Left ventricle myocardium inferior (tissue), 1 donor: Measurements from ENCODE around the gene EEF1A2. TPM values are rescaled to one million over a fixed set of nuclear protein-coding genes. Genes with fewer than 3 reads are reported as not detected.

Experiments
- DNase-seq: peaks from one replicate; pipeline ENCODE4 v3.0.0-alpha.2; 2020
- H3K27ac ChIP-seq: fragments of 200-600 bp; replicated peaks from 2 replicates; pipeline ENCODE4 v1.8.0; 2021
- H3K27me3 ChIP-seq: fragments of 200-600 bp; 2 replicates; pipeline ENCODE4 v1.8.0; 2021; ENCODE audit warnings: low read depth
- H3K36me3 ChIP-seq: fragments of 200-600 bp; 2 replicates; pipeline ENCODE4 v1.8.0; 2021
- H3K4me1 ChIP-seq: fragments of 200-600 bp; 2 replicates; pipeline ENCODE4 v1.8.0; 2021
- H3K4me3 ChIP-seq: fragments of 200-600 bp; 2 replicates; pipeline ENCODE4 v1.8.0; 2021; ENCODE audit warnings: mild to moderate bottlenecking, moderate library complexity
- H3K9me3 ChIP-seq: fragments of 200-600 bp; replicated peaks from 2 replicates; pipeline ENCODE4 v1.8.0; 2021
- CTCF ChIP-seq: fragments of 200-600 bp; IDR thresholded peaks from 2 replicates; pipeline ENCODE4 v1.8.0; 2021; ENCODE audit warnings: antibody characterized with exemption, mild to moderate bottlenecking, borderline replicate concordance
- intact Hi-C: fragments of 100-400 bp; cut with micrococcal nuclease; formaldehyde crosslinking; loops from one replicate; pipeline ENCODE4 v1.11.0; 2022
- total RNA-seq: library from RNA; stranded (reverse); fragmentation: NEBNext Ultra II Directional; extraction: Animal tissue kit (Norgen Biotek cat#: 25700); gene quantifications from one replicate; pipeline ENCODE4 v1.2.1, GENCODE V29; 2021
- donor health status: DM: no; HTN: yes; CAD: no; lungs with severe emphysema.

The EEF1A2 gene
- total RNA-seq, 1 donor from 2014 or later, result 1,286 TPM

- Histone ChIP-seq H3K4me3 (no peak overlapping the region), H3K27me3 (peaks cover 24% of the 10 kb centered on the region), H3K36me3 (no peaks in the 10 kb centered on the region), H3K27ac (no peak overlapping the region), H3K9me3 (no peaks in the 10 kb centered on the region), H3K4me1 (no peaks in the 10 kb centered on the region)
- peak; percentile 65 for TF ChIP-seq CTCF
- intact Hi-C loops, result no loop called here
- peak; percentile 69 for DNase-seq
Observed at GRCh38 chr20:63442100-63442493, 56.8 kb downstream of the EEF1A2 start.

GRCh38 chr20:63441136-63442099, 57.5 kb downstream of the EEF1A2 start:
- no peaks in the 10 kb centered on the region for H3K4me1 ChIP-seq
- no peak for DNase-seq
- TF ChIP-seq CTCF, result no peak
- H3K9me3 ChIP-seq, result no peaks in the 10 kb centered on the region
- H3K4me3 ChIP-seq, result no peak overlapping the region
- intact Hi-C loops, result no loop called here
- H3K27ac ChIP-seq, result no peak overlapping the region
- no peaks in the 10 kb centered on the region for H3K36me3 ChIP-seq
- H3K27me3 ChIP-seq, result peaks cover 17% of the 10 kb centered on the region

GRCh38 chr20:63440366-63440955, 58.4 kb downstream of the EEF1A2 start:
- intact Hi-C loops, result no loop called here
- DNase-seq, result no peak
- Histone ChIP-seq H3K4me1 (peaks cover 2% of the 10 kb centered on the region), H3K4me3 (no peak overlapping the region), H3K36me3 (no peaks in the 10 kb centered on the region), H3K27me3 (peaks cover 13% of the 10 kb centered on the region), H3K9me3 (no peaks in the 10 kb centered on the region), H3K27ac (no peak overlapping the region)
- TF ChIP-seq CTCF, result no peak

- H3K9me3 ChIP-seq, result no peaks in the 10 kb centered on the region
- intact Hi-C loops, result no loop called here
- peaks cover 13% of the 10 kb centered on the region for H3K27me3 ChIP-seq
- TF ChIP-seq CTCF, result no peak
- H3K27ac ChIP-seq, result no peak overlapping the region
- no peak for DNase-seq
- H3K4me1 ChIP-seq, result peaks cover 8% of the 10 kb centered on the region
- H3K4me3 ChIP-seq, result no peak overlapping the region
- no peaks in the 10 kb centered on the region for H3K36me3 ChIP-seq
Observed at GRCh38 chr20:63439866-63440265, 59.0 kb downstream of the EEF1A2 start.

GRCh38 chr20:63438121-63438520, 60.8 kb downstream of the EEF1A2 start:
- no peak for DNase-seq
- peaks cover 13% of the 10 kb centered on the region for H3K27me3 ChIP-seq
- no peak overlapping the region for H3K27ac ChIP-seq
- TF ChIP-seq CTCF, result no peak
- H3K4me1 ChIP-seq, result peaks cover 12% of the 10 kb centered on the region
- no peaks in the 10 kb centered on the region for H3K36me3 ChIP-seq
- no peak overlapping the region for H3K4me3 ChIP-seq
- intact Hi-C loops, result no loop called here
- no peaks in the 10 kb centered on the region for H3K9me3 ChIP-seq

Other genes with a start within 250 kb of the EEF1A2 start
- not detected for gene NKAIN4, start 244.6 kb downstream of the EEF1A2 start, total RNA-seq
- gene ARFGAP1, start 226.3 kb downstream of the EEF1A2 start, total RNA-seq, result 33.4 TPM
- not detected for gene COL20A1, start 205.9 kb downstream of the EEF1A2 start, total RNA-seq
- 0.38 TPM for gene CHRNA4, start 137.7 kb downstream of the EEF1A2 start, total RNA-seq
- 2.3 TPM for gene KCNQ2, start 26.4 kb downstream of the EEF1A2 start, total RNA-seq
- gene PPDPF, start 21.7 kb upstream of the EEF1A2 start, total RNA-seq, result 371 TPM
- gene PTK6, start 38.3 kb upstream of the EEF1A2 start, total RNA-seq, result not detected
- gene SRMS, start 48.7 kb upstream of the EEF1A2 start, total RNA-seq, result not detected
- 0.14 TPM for gene FNDC11, start 55.1 kb upstream of the EEF1A2 start, total RNA-seq
- gene HELZ2, start 75.2 kb upstream of the EEF1A2 start, total RNA-seq, result 10.6 TPM
- 5.3 TPM for gene GMEB2, start 128.0 kb upstream of the EEF1A2 start, total RNA-seq
- gene STMN3, start 154.3 kb upstream of the EEF1A2 start, total RNA-seq, result 4.6 TPM
- gene RTEL1, start 159.2 kb upstream of the EEF1A2 start, total RNA-seq, result 9.6 TPM
- gene TNFRSF6B, start 197.6 kb upstream of the EEF1A2 start, total RNA-seq, result 0.27 TPM
- 37.1 TPM for gene ARFRP1, start 208.9 kb upstream of the EEF1A2 start, total RNA-seq
- gene ZGPAT, start 209.0 kb upstream of the EEF1A2 start, total RNA-seq, result 15.8 TPM
- 3.4 TPM for gene LIME1, start 237.6 kb upstream of the EEF1A2 start, total RNA-seq
- gene SLC2A4RG, start 240.7 kb upstream of the EEF1A2 start, total RNA-seq, result 79.2 TPM